WI38 (cell line): Measurements from ENCODE around the gene PELI1.

Experiments used
- H3K4me3 ChIP-seq: 2 replicates; pipeline ENCODE4 v1.5.1; 2011; ENCODE audit warnings: low read depth, mild to moderate bottlenecking, control low read depth, low read length
- CTCF ChIP-seq: IDR thresholded peaks from 2 replicates; pipeline ENCODE4 v1.5.1; 2012; ENCODE audit warnings: low read depth, mild to moderate bottlenecking, control low read depth, low read length

PELI1 gene

GRCh38 chr2:64144057-64145013 is at the start of gene PELI1:
PELI1 (minus strand) TSS chr2:64144420; CDS start chr2:64108310, 36,110 bp downstream.
- no peak for TF ChIP-seq CTCF
- peak within 1 kb of the TSS; percentile 84 for H3K4me3 ChIP-seq

GRCh38 chr2:64193491-64193890 is 49.3 kb upstream of the PELI1 start:
- TF ChIP-seq CTCF: no peak

GRCh38 chr2:64192664-64193105 is 48.5 kb upstream of the PELI1 start:
- no peak for TF ChIP-seq CTCF
- H3K4me3 ChIP-seq: no peak overlapping the region

More at GRCh38 chr2:64193491-64193890, 49.3 kb upstream of the PELI1 start:
- no peak overlapping the region for H3K4me3 ChIP-seq

GRCh38 chr2:64192125-64192479 is 47.9 kb upstream of the PELI1 start:
- TF ChIP-seq CTCF: no peak
- no peak overlapping the region for H3K4me3 ChIP-seq

GRCh38 chr2:64189586-64189985 is 45.4 kb upstream of the PELI1 start:
- H3K4me3 ChIP-seq: no peak overlapping the region
- TF ChIP-seq CTCF: no peak

GRCh38 chr2:64189167-64189566 is 44.9 kb upstream of the PELI1 start:
- no peak for TF ChIP-seq CTCF
- no peak overlapping the region for H3K4me3 ChIP-seq
